Fibroblast of lung (primary cell): ENCODE results near the gene STRA6. TPM values are rescaled to one million over a fixed set of nuclear protein-coding genes. Genes with fewer than 3 reads are reported as not detected.
A peak's percentile ranks its signal among the peaks of the same experiment; 100 is the strongest.

Source experiments
- DNase-seq, 2 donors: peaks; one replicate each; pipeline versions ENCODE4 v3.0.0 to v3.0.0-alpha.2; 2010; ENCODE audit warnings: low read depth in 2 of 2
- H2AFZ ChIP-seq: 2 replicates; pipeline ENCODE4 v1.5.1; 2012; ENCODE audit warnings: low read length, control low read depth, inconsistent platforms
- H3K27ac ChIP-seq: 2 replicates; pipeline ENCODE4 v1.5.1; 2011; ENCODE audit warnings: low read length, control low read depth; ENCODE audit not compliant: insufficient read depth
- H3K27me3 ChIP-seq: 2 replicates; pipeline ENCODE4 v1.5.1; 2011; ENCODE audit warnings: mild to moderate bottlenecking, low read length; ENCODE audit not compliant: control insufficient read depth, insufficient read depth
- H3K36me3 ChIP-seq: 2 replicates; pipeline ENCODE4 v1.5.1; 2011; ENCODE audit warnings: low read length; ENCODE audit not compliant: control insufficient read depth, insufficient read depth
- H3K4me1 ChIP-seq: 2 replicates; pipeline ENCODE4 v1.5.1; 2011; ENCODE audit warnings: low read length; ENCODE audit not compliant: control insufficient read depth, insufficient read depth; ENCODE audit errors: extremely low read depth
- H3K4me2 ChIP-seq: 2 replicates; pipeline ENCODE4 v1.5.1; 2011; ENCODE audit warnings: low read length, control low read depth; ENCODE audit not compliant: insufficient read depth; ENCODE audit errors: extremely low read depth
- H3K4me3 ChIP-seq, 4 experiments: fragments of 200-600 bp in 1 of 4; sonication (generic) in 1 of 4; replicated peaks in 1 of 4; 2 replicates each; pipeline ENCODE4 v1.5.1; 2011 to 2016; ENCODE audit warnings: low read length in 4 of 4, low read depth in 3 of 4, mild to moderate bottlenecking in 3 of 4, control low read depth in 2 of 4, inconsistent platforms in 1 of 4, mixed read lengths in 1 of 4; ENCODE audit not compliant: insufficient read depth in 1 of 4; ENCODE audit errors: control extremely low read depth in 1 of 4
- H3K79me2 ChIP-seq: 2 replicates; pipeline ENCODE4 v1.5.1; 2012; ENCODE audit warnings: mild to moderate bottlenecking, low read length, inconsistent platforms; ENCODE audit not compliant: control insufficient read depth, insufficient read depth
- H3K9ac ChIP-seq: 2 replicates; pipeline ENCODE4 v1.5.1; 2011; ENCODE audit warnings: mild to moderate bottlenecking, low read length, control low read depth; ENCODE audit not compliant: insufficient read depth
- H3K9me3 ChIP-seq: 2 replicates; pipeline ENCODE4 v1.5.1; 2012; ENCODE audit warnings: low read depth, low read length; ENCODE audit not compliant: control insufficient read depth, insufficient read depth
- H4K20me1 ChIP-seq: 2 replicates; pipeline ENCODE4 v1.5.1; 2011; ENCODE audit warnings: low read length; ENCODE audit not compliant: control insufficient read depth, insufficient read depth; ENCODE audit errors: extremely low read depth
- EZH2 ChIP-seq: IDR thresholded peaks from 2 replicates; pipeline ENCODE4 v1.5.1; 2012; ENCODE audit warnings: low read length, control low read depth, mild to moderate bottlenecking; ENCODE audit errors: missing control alignments
- polyA plus RNA-seq, 2 donors: library from polyadenylated mRNA; depleted of rRNA in 1 of 2; stranded (reverse) in 1 of 2; unstranded in 1 of 2; fragments of >200 nt; gene quantifications; 2 replicates each; pipeline ENCODE4 v1.2.1, GENCODE V29; 2011 to 2012; ENCODE audit warnings: missing spikeins in 1 of 2
- total RNA-seq: library from RNA; depleted of rRNA; stranded (reverse); fragments of >200 nt; gene quantifications from 2 replicates; pipeline ENCODE4 v1.2.1, GENCODE V29; 2014
- TF ChIP-seq, protein P1 (sequence below), 2 donors: IDR thresholded peaks in 1 of 2; conservative IDR thresholded peaks in 1 of 2; 1 replicate in 1 of 2; 2 replicates in 1 of 2; pipeline ENCODE4 v1.5.1; 2011 to 2012; ENCODE audit warnings: low read length in 2 of 2, control low read depth in 1 of 2, inconsistent platforms in 1 of 2, low read depth in 1 of 2, mild to moderate bottlenecking in 1 of 2

STRA6 gene
- total and polyA plus RNA-seq, 2 donors (not counting 1 experiment from before 2014, with no cell fraction given), result 0.17 TPM; not detected in 1

- peak within 1 kb of the TSS in 3 of 4 experiments; percentile 14 to 61 (median 17) for H3K4me3 ChIP-seq
- H3K79me2 ChIP-seq, result no peaks in the 10 kb centered on the region
- H3K27ac ChIP-seq, result peak within 1 kb of the TSS; percentile 32
- no peaks in the 10 kb centered on the region for H4K20me1 ChIP-seq
- H3K4me1 ChIP-seq, result peaks cover 27% of the 10 kb centered on the region
- peak within 1 kb of the TSS; percentile 51 for H3K4me2 ChIP-seq
- no peaks in the 10 kb centered on the region for H3K36me3 ChIP-seq
- H3K27me3 ChIP-seq, result peaks cover 2% of the 10 kb centered on the region
- H2AFZ ChIP-seq, result peak within 1 kb of the TSS; percentile 41
- TF ChIP-seq, protein P1, sequence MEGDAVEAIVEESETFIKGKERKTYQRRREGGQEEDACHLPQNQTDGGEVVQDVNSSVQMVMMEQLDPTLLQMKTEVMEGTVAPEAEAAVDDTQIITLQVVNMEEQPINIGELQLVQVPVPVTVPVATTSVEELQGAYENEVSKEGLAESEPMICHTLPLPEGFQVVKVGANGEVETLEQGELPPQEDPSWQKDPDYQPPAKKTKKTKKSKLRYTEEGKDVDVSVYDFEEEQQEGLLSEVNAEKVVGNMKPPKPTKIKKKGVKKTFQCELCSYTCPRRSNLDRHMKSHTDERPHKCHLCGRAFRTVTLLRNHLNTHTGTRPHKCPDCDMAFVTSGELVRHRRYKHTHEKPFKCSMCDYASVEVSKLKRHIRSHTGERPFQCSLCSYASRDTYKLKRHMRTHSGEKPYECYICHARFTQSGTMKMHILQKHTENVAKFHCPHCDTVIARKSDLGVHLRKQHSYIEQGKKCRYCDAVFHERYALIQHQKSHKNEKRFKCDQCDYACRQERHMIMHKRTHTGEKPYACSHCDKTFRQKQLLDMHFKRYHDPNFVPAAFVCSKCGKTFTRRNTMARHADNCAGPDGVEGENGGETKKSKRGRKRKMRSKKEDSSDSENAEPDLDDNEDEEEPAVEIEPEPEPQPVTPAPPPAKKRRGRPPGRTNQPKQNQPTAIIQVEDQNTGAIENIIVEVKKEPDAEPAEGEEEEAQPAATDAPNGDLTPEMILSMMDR (conservative IDR thresholded peaks at IDR 0.05 in 1 of 2, IDR thresholded peaks at IDR 0.05 in 1 of 2; ENCODE audit: low read depth in 1 of 2, low read length in 2 of 2), result no peak
- TF ChIP-seq EZH2, result no peak
- no peaks in the 10 kb centered on the region for H3K9me3 ChIP-seq
- peak within 1 kb of the TSS; percentile 4 for H3K9ac ChIP-seq
- DNase-seq, result peak; percentile 34 to 76
Observed at GRCh38 chr15:74173380-74174218, 29.0 kb downstream of the STRA6 start, which contains the start of gene ISLR. Gene ISLR (plus strand): TSS chr15:74173710. CDS start chr15:74174859, 1,149 bp downstream.

GRCh38 chr15:74172701-74173379 is 29.7 kb downstream of the STRA6 start:
- peaks cover 23% of the 10 kb centered on the region for H3K4me1 ChIP-seq
- no peaks in the 10 kb centered on the region for H3K36me3 ChIP-seq
- H3K4me2 ChIP-seq, result peak overlapping the region; percentile 51
- DNase-seq, result peak; percentile 35 to 59
- no peak for TF ChIP-seq EZH2
- TF ChIP-seq, protein P1 (conservative IDR thresholded peaks at IDR 0.05 in 1 of 2, IDR thresholded peaks at IDR 0.05 in 1 of 2; ENCODE audit: low read depth in 1 of 2, low read length in 2 of 2), result no peak
- H3K9ac ChIP-seq, result no peak overlapping the region
- peaks cover 5% of the 10 kb centered on the region for H3K27me3 ChIP-seq
- H2AFZ ChIP-seq, result peak overlapping the region; percentile 33
- H3K4me3 ChIP-seq, result peak overlapping the region in 1 of 4 experiments; percentile 61
- no peaks in the 10 kb centered on the region for H3K79me2 ChIP-seq
- H3K9me3 ChIP-seq, result no peaks in the 10 kb centered on the region
- H4K20me1 ChIP-seq, result no peaks in the 10 kb centered on the region
- no peak overlapping the region for H3K27ac ChIP-seq

- no peak for DNase-seq
- Histone ChIP-seq H3K4me2 (no peak overlapping the region), H3K4me3 (no peak overlapping the region), H3K27me3 (peaks cover 5% of the 10 kb centered on the region), H2AFZ (no peak overlapping the region), H3K79me2 (no peaks in the 10 kb centered on the region), H3K9me3 (no peaks in the 10 kb centered on the region), H3K4me1 (peaks cover 17% of the 10 kb centered on the region), H3K27ac (no peak overlapping the region), H3K36me3 (no peaks in the 10 kb centered on the region), H4K20me1 (no peaks in the 10 kb centered on the region), H3K9ac (no peak overlapping the region)
- TF ChIP-seq, protein P1 (conservative IDR thresholded peaks at IDR 0.05 in 1 of 2, IDR thresholded peaks at IDR 0.05 in 1 of 2; ENCODE audit: low read depth in 1 of 2, low read length in 2 of 2), result no peak
- no peak for TF ChIP-seq EZH2
Observed at GRCh38 chr15:74171965-74172541, 30.5 kb downstream of the STRA6 start.
